Keratinocyte (primary cell): ENCODE measurements around the gene SPACA7.

Source experiments
- EZH2 ChIP-seq: IDR thresholded peaks from one replicate; pipeline ENCODE4 v1.6.1; 2012; ENCODE audit warnings: inconsistent platforms, mild to moderate bottlenecking, low read length, moderate library complexity
- TF ChIP-seq, protein P1 (sequence below), 3 experiments: IDR thresholded peaks in 1 of 3; conservative IDR thresholded peaks in 1 of 3; optimal IDR thresholded peaks in 1 of 3; 2 replicates in 2 of 3; 3 replicates in 1 of 3; pipeline versions ENCODE3 to v1.5.1; 2011; ENCODE audit warnings: low read length in 3 of 3, mild to moderate bottlenecking in 3 of 3, moderate library complexity in 2 of 3, control low read depth in 1 of 3, inconsistent platforms in 1 of 3; ENCODE audit not compliant: insufficient read depth in 2 of 3; ENCODE audit errors: extremely low read depth in 1 of 3

DNA sequence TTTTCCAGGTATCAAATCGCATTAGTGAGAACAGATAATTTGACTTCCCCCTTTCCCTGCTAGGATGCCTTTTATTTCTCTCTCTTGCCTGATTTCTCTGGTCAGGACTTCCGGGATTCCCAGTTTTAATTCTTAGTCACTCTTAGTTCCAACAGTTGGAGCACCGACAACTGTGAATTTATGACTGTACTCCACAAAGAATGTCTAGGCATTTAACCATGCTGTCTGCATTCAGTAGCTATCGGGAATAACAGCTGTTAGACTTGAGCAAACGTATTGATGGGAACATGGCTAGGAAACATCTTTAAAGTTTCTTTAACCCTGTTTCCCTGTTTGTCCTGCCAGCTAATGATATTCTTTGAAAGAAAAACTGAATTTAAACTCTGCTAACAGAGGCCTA lies 14.1 kb upstream of the SPACA7 start:
- TF ChIP-seq, protein P1, sequence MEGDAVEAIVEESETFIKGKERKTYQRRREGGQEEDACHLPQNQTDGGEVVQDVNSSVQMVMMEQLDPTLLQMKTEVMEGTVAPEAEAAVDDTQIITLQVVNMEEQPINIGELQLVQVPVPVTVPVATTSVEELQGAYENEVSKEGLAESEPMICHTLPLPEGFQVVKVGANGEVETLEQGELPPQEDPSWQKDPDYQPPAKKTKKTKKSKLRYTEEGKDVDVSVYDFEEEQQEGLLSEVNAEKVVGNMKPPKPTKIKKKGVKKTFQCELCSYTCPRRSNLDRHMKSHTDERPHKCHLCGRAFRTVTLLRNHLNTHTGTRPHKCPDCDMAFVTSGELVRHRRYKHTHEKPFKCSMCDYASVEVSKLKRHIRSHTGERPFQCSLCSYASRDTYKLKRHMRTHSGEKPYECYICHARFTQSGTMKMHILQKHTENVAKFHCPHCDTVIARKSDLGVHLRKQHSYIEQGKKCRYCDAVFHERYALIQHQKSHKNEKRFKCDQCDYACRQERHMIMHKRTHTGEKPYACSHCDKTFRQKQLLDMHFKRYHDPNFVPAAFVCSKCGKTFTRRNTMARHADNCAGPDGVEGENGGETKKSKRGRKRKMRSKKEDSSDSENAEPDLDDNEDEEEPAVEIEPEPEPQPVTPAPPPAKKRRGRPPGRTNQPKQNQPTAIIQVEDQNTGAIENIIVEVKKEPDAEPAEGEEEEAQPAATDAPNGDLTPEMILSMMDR (optimal IDR thresholded peaks at IDR 0.05 in 1 of 3, IDR thresholded peaks at IDR 0.05 in 1 of 3, conservative IDR thresholded peaks at IDR 0.05 in 1 of 3; ENCODE audit: extremely low read depth in 1 of 3, insufficient read depth in 2 of 3, low read length in 3 of 3) = no peak
- TF ChIP-seq EZH2 = no peak
